IMR-90 (cell line): ENCODE results near the gene SLC9A3. TPM values are rescaled to one million over a fixed set of nuclear protein-coding genes. Genes with fewer than 3 reads are reported as not detected.
A peak's percentile ranks its signal among the peaks of the same experiment; 100 is the strongest.
"Not testable (repeated sequence)": the region's sequence is repeated elsewhere in the genome, so short reads cannot be mapped to it uniquely, and the experiment has no call there.

Experiments used
- ATAC-seq: fragments of 200-7000 bp; cut with Tn5 transposase; 2 replicates; pipeline ENCODE4 v1.9.1; 2020; ENCODE audit warnings: low read depth, mild to moderate bottlenecking, moderate library complexity
- BruUV-seq: library from RNA; stranded (reverse); fragments of 400-500 nt; replicated peaks from 2 replicates; lab custom pipeline; 2021; lab: Mats Ljungman, UMichigan
- CTCF ChIA-PET: fragments of 300-600 bp; formaldehyde crosslinking; extraction: SDS; loops from one replicate; lab custom pipeline; 2021; ENCODE audit warnings: antibody characterized with exemption; lab: Yijun Ruan, JAX
- POLR2A ChIA-PET: fragments of 300-600 bp; sonication (Branson Sonifier 250); formaldehyde crosslinking; loops from one replicate; lab custom pipeline; 2022; ENCODE audit warnings: antibody characterized with exemption; ENCODE audit not compliant: unreplicated experiment; lab: Charles Lee
- DNase-seq: peaks from one replicate; pipeline ENCODE4 v3.0.0; 2013
- H2AFZ ChIP-seq: replicated peaks from 2 replicates; pipeline ENCODE3; 2013; ENCODE audit warnings: low read length, mild to moderate bottlenecking; ENCODE audit not compliant: poor library complexity
- H2AK5ac ChIP-seq: 2 replicates; pipeline ENCODE4 v1.6.1; 2013; ENCODE audit warnings: low read depth, low read length, inconsistent platforms
- H2AK9ac ChIP-seq: replicated peaks from 2 replicates; pipeline ENCODE3; 2013; ENCODE audit warnings: mild to moderate bottlenecking, low read depth, low read length, moderate library complexity; ENCODE audit not compliant: poor library complexity
- H2BK120ac ChIP-seq: 2 replicates; pipeline ENCODE4 v1.6.1; 2013; ENCODE audit warnings: low read depth, low read length, inconsistent platforms
- H2BK15ac ChIP-seq: 3 replicates; pipeline ENCODE4 v1.6.1; 2013; ENCODE audit warnings: low read depth, low read length, inconsistent platforms
- H2BK20ac ChIP-seq: 2 replicates; pipeline ENCODE4 v1.6.1; 2013; ENCODE audit warnings: low read depth, mild to moderate bottlenecking, inconsistent platforms, low read length, moderate library complexity
- H2BK5ac ChIP-seq: 2 replicates; pipeline ENCODE4 v1.6.1; 2013; ENCODE audit warnings: mild to moderate bottlenecking, low read depth, low read length, inconsistent platforms; ENCODE audit not compliant: poor library complexity, severe bottlenecking
- H3K14ac ChIP-seq: replicated peaks from 2 replicates; pipeline ENCODE4 v1.6.1; 2013; ENCODE audit warnings: low read depth, low read length, inconsistent platforms
- H3K18ac ChIP-seq: 2 replicates; pipeline ENCODE4 v1.6.1; 2013; ENCODE audit warnings: low read depth, low read length, control low read depth
- H3K23ac ChIP-seq: 2 replicates; pipeline ENCODE4 v1.6.1; 2013; ENCODE audit warnings: low read depth, low read length, inconsistent platforms
- H3K27ac ChIP-seq: 2 replicates; pipeline ENCODE4 v1.5.1; 2013; ENCODE audit warnings: mild to moderate bottlenecking, control low read depth, low read length; ENCODE audit not compliant: insufficient read depth
- H3K27me3 ChIP-seq: 2 replicates; pipeline ENCODE4 v1.6.1; 2013; ENCODE audit warnings: low read length; ENCODE audit not compliant: control insufficient read depth, insufficient read depth
- H3K36me3 ChIP-seq: 2 replicates; pipeline ENCODE4 v1.6.1; 2013; ENCODE audit warnings: low read length, mixed read lengths; ENCODE audit not compliant: control insufficient read depth, insufficient read depth
- H3K4ac ChIP-seq: 2 replicates; pipeline ENCODE4 v1.6.1; 2013; ENCODE audit warnings: low read depth, low read length, inconsistent platforms
- H3K4me1 ChIP-seq: 2 replicates; pipeline ENCODE4 v1.6.1; 2013; ENCODE audit warnings: low read length, mixed read lengths; ENCODE audit not compliant: control insufficient read depth, insufficient read depth
- H3K4me2 ChIP-seq: 2 replicates; pipeline ENCODE4 v1.6.1; 2013; ENCODE audit warnings: low read depth, mild to moderate bottlenecking, control low read depth, low read length, moderate library complexity
- H3K4me3 ChIP-seq: 2 replicates; pipeline ENCODE4 v1.5.1; 2013; ENCODE audit warnings: low read depth, mild to moderate bottlenecking, control low read depth, low read length, moderate library complexity; ENCODE audit not compliant: insufficient read depth
- H3K56ac ChIP-seq: 2 replicates; pipeline ENCODE4 v1.6.1; 2013; ENCODE audit warnings: low read length, inconsistent platforms; ENCODE audit not compliant: insufficient read depth; ENCODE audit errors: extremely low read depth
- H3K79me1 ChIP-seq, 2 experiments: 2 replicates each; pipeline ENCODE4 v1.6.1; 2013; ENCODE audit warnings: low read length in 2 of 2, inconsistent platforms in 1 of 2, low read depth in 1 of 2
- H3K9ac ChIP-seq: 2 replicates; pipeline ENCODE4 v1.6.1; 2013; ENCODE audit warnings: low read depth, low read length, control low read depth
- H3K9me1 ChIP-seq: 2 replicates; pipeline ENCODE4 v1.6.1; 2013; ENCODE audit warnings: low read length, inconsistent platforms; ENCODE audit not compliant: insufficient read depth
- H3K9me3 ChIP-seq: 2 replicates; pipeline ENCODE4 v1.6.1; 2013; ENCODE audit warnings: low read length; ENCODE audit not compliant: control insufficient read depth, insufficient read depth
- H4K20me1 ChIP-seq: 2 replicates; pipeline ENCODE4 v1.6.1; 2013; ENCODE audit warnings: low read length, inconsistent platforms; ENCODE audit not compliant: insufficient read depth
- H4K5ac ChIP-seq: 2 replicates; pipeline ENCODE4 v1.6.1; 2013; ENCODE audit warnings: mild to moderate bottlenecking, low read depth, low read length, control low read depth
- H4K8ac ChIP-seq, 2 experiments: 2 replicates each; pipeline ENCODE4 v1.6.1; 2013; ENCODE audit warnings: low read depth in 2 of 2, low read length in 2 of 2, control low read depth in 1 of 2, inconsistent platforms in 1 of 2
- H4K91ac ChIP-seq: 2 replicates; pipeline ENCODE4 v1.6.1; 2013; ENCODE audit warnings: low read depth, low read length, inconsistent platforms; ENCODE audit not compliant: insufficient read depth
- BHLHE40 ChIP-seq: fragments of 150-350 bp; IDR thresholded peaks from 2 replicates; pipeline ENCODE4 v1.6.1; 2016; ENCODE audit warnings: mild to moderate bottlenecking, low read depth, low read length
- CHD1 ChIP-seq: IDR thresholded peaks from 2 replicates; pipeline ENCODE4 v1.6.1; 2012; ENCODE audit warnings: low read depth, low read length, improper control_type of control experiment
- RAD21 ChIP-seq: IDR thresholded peaks from 2 replicates; pipeline ENCODE4 v1.6.1; 2012; ENCODE audit warnings: low read length, improper control_type of control experiment
- RCOR1 ChIP-seq: IDR thresholded peaks from 2 replicates; pipeline ENCODE4 v1.6.1; 2012; ENCODE audit warnings: mild to moderate bottlenecking, low read length, improper control_type of control experiment; ENCODE audit not compliant: insufficient replicate concordance
- WGBS, 2 experiments: methylation state at CpG; one replicate each; pipeline versions ENCODE4 v1.1.5 to v1.1.7; 2013; ENCODE audit warnings: missing lambda C conversion rate in 2 of 2; ENCODE audit not compliant: insufficient read length in 1 of 2; ENCODE audit errors: extremely low coverage in 2 of 2; 5-methylcytosine and 5-hydroxymethylcytosine counted together
- dilution Hi-C: fragments of 300-500 bp; cut with HindIII; formaldehyde crosslinking; loops from one replicate; pipeline ENCODE4 v1.14.3; 2018; ENCODE audit warnings: low sequenced_read_pairs; ENCODE audit not compliant: unreplicated experiment
- in situ Hi-C: fragments of 300-500 bp; cut with MboI; formaldehyde crosslinking; loops from 3 replicates; pipeline ENCODE4 v1.14.3; 2019; ENCODE audit warnings: low sequenced_read_pairs, inconsistent platforms, mixed read lengths
- intact Hi-C: fragments of 100-400 bp; cut with micrococcal nuclease; formaldehyde crosslinking; loops from 2 replicates; pipeline ENCODE4 v1.10.0; 2022
- polyA plus RNA-seq, 3 experiments: library from polyadenylated mRNA; depleted of rRNA; stranded (reverse); fragments of >200 nt; gene quantifications; 2 replicates each; pipeline ENCODE4 v1.2.3, GENCODE V29; 2012; ENCODE audit warnings: low replicate concordance in 1 of 3
- total RNA-seq: library from RNA; depleted of rRNA; stranded (reverse); fragments of >200 nt; gene quantifications from 2 replicates; pipeline ENCODE4 v1.2.3, GENCODE V29; 2012

SLC9A3 gene
- total and polyA plus RNA-seq, 2 of the 4 experiments (the other 2 are of a cell fraction) = 0.72 to 1.5 TPM

- Histone ChIP-seq H2BK120ac (no peak overlapping the region), H3K4me1 (peaks cover 7% of the 10 kb centered on the region; the same call in 1 of the 2 replicates), H2AFZ (peak overlapping the region; percentile 58), H2BK5ac (no peak overlapping the region), H3K9ac (peak overlapping the region; percentile 8; the same call in 1 of the 2 replicates), H4K8ac (no peak overlapping the region), H2AK9ac (peak overlapping the region; percentile 82), H3K14ac (no peak overlapping the region), H2BK15ac (no peak overlapping the region), H4K5ac (no peak overlapping the region), H3K36me3 (peaks cover 8% of the 10 kb centered on the region), H2AK5ac (peak overlapping the region; percentile 67; the same call in 1 of the 2 replicates), H3K4ac (no peak overlapping the region), H2BK20ac (no peak overlapping the region), H3K4me3 (peak overlapping the region; percentile 27; the same call in 1 of the 2 replicates), H3K27me3 (no peaks in the 10 kb centered on the region), H3K4me2 (peak overlapping the region; percentile 64), H3K79me1 (peaks cover 12 to 26% of the 10 kb centered on the region in 2 experiments), H4K91ac (no peak overlapping the region), H3K18ac (no peak overlapping the region), H3K56ac (no peak overlapping the region), H4K20me1 (peaks cover 4% of the 10 kb centered on the region; the same call in 1 of the 2 replicates), H3K27ac (no peak overlapping the region), H3K23ac (no peak overlapping the region; the same call in 1 of the 2 replicates), H3K9me1 (peaks cover 4% of the 10 kb centered on the region), H3K9me3 (no peaks in the 10 kb centered on the region)
- dilution Hi-C loops = no loop called here
- 3% methylated on average over 14 of the region's 50 CpGs; no CpG with 5 or more reads in 1 of the 2 experiments for whole genome bisulfite sequencing, 2 experiments
- BruUV-seq = no TSS peak
- in situ Hi-C loops = no loop called here
- ChIA-PET POLR2A (interaction anchor here (0.6 kb wide), 1 partner anchor 82 kb away, joined by 3 read pairs; no protein-coding TSS in a partner anchor), CTCF (no interaction called here)
- TF ChIP-seq CHD1 = no peak
- TF ChIP-seq RAD21 = no peak
- no peak for TF ChIP-seq BHLHE40
- no peak for TF ChIP-seq RCOR1
- ATAC-seq (no peak), DNase-seq (peak; percentile 9)
- intact Hi-C loops = loop anchor here (10.0 kb wide), 1 partner anchor 430 kb away; no protein-coding TSS in a partner anchor
Observed at GRCh38 chr5:474840-475661, 49.2 kb downstream of the SLC9A3 start.

GRCh38 chr5:474232-474839, 49.9 kb downstream of the SLC9A3 start:
- H2BK5ac ChIP-seq, H4K20me1 ChIP-seq, H3K9me3 ChIP-seq, H2BK120ac ChIP-seq, DNase-seq, H2BK20ac ChIP-seq, H4K5ac ChIP-seq, H3K14ac ChIP-seq, H4K91ac ChIP-seq, H2AK5ac ChIP-seq, H3K27ac ChIP-seq, dilution Hi-C loops, H3K4ac ChIP-seq, CTCF ChIA-PET, H3K9ac ChIP-seq, H3K27me3 ChIP-seq, in situ Hi-C loops, H3K18ac ChIP-seq, H3K4me1 ChIP-seq, BruUV-seq, H4K8ac ChIP-seq, H2BK15ac ChIP-seq, H3K56ac ChIP-seq, ATAC-seq, H3K9me1 ChIP-seq, H3K23ac ChIP-seq: not testable (repeated sequence)
- H3K79me1 ChIP-seq = peaks cover 15 to 33% of the 10 kb centered on the region in 2 experiments
- peak overlapping the region; percentile 79 for H3K4me3 ChIP-seq
- H3K4me2 ChIP-seq = peak overlapping the region; percentile 64; the same call in 1 of the 2 replicates
- H2AK9ac ChIP-seq = peak overlapping the region; percentile 52
- POLR2A ChIA-PET = interaction anchor here (0.6 kb wide), 2 partner anchors 83 to 316 kb away, joined by 3 to 4 read pairs; no protein-coding TSS in a partner anchor
- H3K36me3 ChIP-seq = peaks cover 12% of the 10 kb centered on the region
- WGBS, 2 experiments = no CpG with 5 or more reads among the region's 50 CpGs
- intact Hi-C loops = loop anchor here (10.0 kb wide), 1 partner anchor 430 kb away; no protein-coding TSS in a partner anchor
- H2AFZ ChIP-seq = peak overlapping the region; percentile 4
